MCF 10A (cell line): ENCODE data around the gene OSTM1. TPM values are rescaled to one million over a fixed set of nuclear protein-coding genes. Genes with fewer than 3 reads are reported as not detected.

Source experiments
- BruUV-seq: library from RNA; stranded (reverse); fragments of 400-500 nt; replicated peaks from 2 replicates; lab custom pipeline; 2021; lab: Mats Ljungman, UMichigan
- CTCF ChIA-PET: fragments of 300-600 bp; sonication (Branson Sonifier 250); formaldehyde crosslinking; extraction: SDS; loops from one replicate; lab custom pipeline; 2021; ENCODE audit warnings: antibody characterized with exemption, inconsistent platforms; lab: Yijun Ruan, JAX
- POLR2A ChIA-PET: fragments of 300-600, 350-650 bp; sonication (Branson Sonifier 250); formaldehyde crosslinking; extraction: SDS; loops from one replicate; lab custom pipeline; 2020; ENCODE audit warnings: antibody characterized with exemption, inconsistent platforms; lab: Yijun Ruan, JAX
- DNase-seq: peaks from one replicate; pipeline ENCODE4 v3.0.0-alpha.2; 2018; ENCODE audit not compliant: unreplicated experiment
- H3K27ac Mint-ChIP-seq: one replicate; pipeline ENCODE4 v1.8.0; 2022; ENCODE audit warnings: mild to moderate bottlenecking, low read depth, mixed read lengths; ENCODE audit not compliant: unreplicated experiment
- H3K27me3 Mint-ChIP-seq: one replicate; pipeline ENCODE4 v1.8.0; 2022; ENCODE audit warnings: mixed read lengths; ENCODE audit not compliant: insufficient read depth, unreplicated experiment
- H3K36me3 Mint-ChIP-seq: one replicate; pipeline ENCODE4 v1.8.0; 2022; ENCODE audit warnings: mild to moderate bottlenecking, moderate library complexity, mixed read lengths; ENCODE audit not compliant: insufficient read depth, unreplicated experiment
- H3K4me1 Mint-ChIP-seq: one replicate; pipeline ENCODE4 v1.8.0; 2022; ENCODE audit warnings: mixed read lengths; ENCODE audit not compliant: insufficient read depth, unreplicated experiment
- H3K4me3 Mint-ChIP-seq: one replicate; pipeline ENCODE4 v1.8.0; 2022; ENCODE audit warnings: mild to moderate bottlenecking, moderate library complexity, mixed read lengths; ENCODE audit not compliant: unreplicated experiment
- H3K9me3 Mint-ChIP-seq: one replicate; pipeline ENCODE4 v1.8.0; 2022; ENCODE audit warnings: mixed read lengths; ENCODE audit not compliant: unreplicated experiment
- CTCF ChIP-seq: fragments of 200-600 bp; IDR thresholded peaks from one replicate; pipeline ENCODE4 v1.8.0; 2022; ENCODE audit warnings: antibody characterized with exemption, mild to moderate bottlenecking; ENCODE audit not compliant: unreplicated experiment
- intact Hi-C: fragments of 100-400 bp; cut with micrococcal nuclease; formaldehyde crosslinking; loops from 2 replicates; pipeline ENCODE4 v1.14.1; 2022
- total RNA-seq: library from RNA; stranded (reverse); gene quantifications from 2 replicates; pipeline ENCODE4 v1.2.3, GENCODE V29; 2022

The OSTM1 gene
- total RNA-seq, 1 experiment from 2014 or later: 35.5 TPM

DNA sequence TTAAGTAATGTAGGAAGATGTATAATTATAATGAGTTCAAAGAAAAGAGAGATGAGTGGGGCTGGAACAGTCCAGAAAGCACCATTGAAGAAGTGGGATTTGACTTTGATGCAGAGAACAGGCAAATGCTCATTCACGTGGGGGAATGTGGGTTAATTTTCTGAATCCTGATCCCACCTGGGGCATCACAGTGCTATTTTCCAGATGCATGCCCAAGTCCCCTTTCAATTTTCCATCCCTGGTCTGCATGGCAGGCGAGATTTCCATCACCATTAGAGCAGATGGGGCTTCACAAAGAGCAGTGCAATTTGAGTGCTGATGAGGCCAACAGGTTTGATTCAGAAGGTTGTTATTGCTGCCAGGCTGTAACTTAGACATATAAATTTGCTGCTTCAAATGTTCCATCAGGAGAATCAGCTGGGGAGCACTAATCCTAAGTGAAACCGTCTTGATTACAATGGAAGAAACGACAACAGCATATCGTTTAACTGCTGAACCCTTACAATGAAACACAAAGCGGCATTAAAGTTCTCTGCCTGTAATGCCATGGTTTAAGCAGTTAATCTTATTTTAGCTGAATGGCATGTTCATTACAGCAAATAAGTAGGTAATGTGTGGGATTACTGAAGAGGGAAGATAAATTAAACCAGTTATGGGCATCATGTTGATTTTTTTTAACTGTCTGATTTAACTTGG is 45.2 kb downstream of the OSTM1 start:
- no peak for TF ChIP-seq CTCF
- POLR2A ChIA-PET: no interaction called here
- Mint-ChIP-seq H3K4me1 (no peaks in the 10 kb centered on the region), H3K27ac (no peak overlapping the region), H3K36me3 (no peaks in the 10 kb centered on the region), H3K4me3 (no peak overlapping the region), H3K27me3 (no peaks in the 10 kb centered on the region), H3K9me3 (no peaks in the 10 kb centered on the region)
- no peak for DNase-seq
- no TSS peak for BruUV-seq
- CTCF ChIA-PET: interaction anchor here (0.5 to 1.3 kb wide), 3 partner anchors 12 to 49 kb away, joined by 3 to 5 read pairs (median 4); no protein-coding TSS in a partner anchor
- intact Hi-C loops: no loop called here

DNA sequence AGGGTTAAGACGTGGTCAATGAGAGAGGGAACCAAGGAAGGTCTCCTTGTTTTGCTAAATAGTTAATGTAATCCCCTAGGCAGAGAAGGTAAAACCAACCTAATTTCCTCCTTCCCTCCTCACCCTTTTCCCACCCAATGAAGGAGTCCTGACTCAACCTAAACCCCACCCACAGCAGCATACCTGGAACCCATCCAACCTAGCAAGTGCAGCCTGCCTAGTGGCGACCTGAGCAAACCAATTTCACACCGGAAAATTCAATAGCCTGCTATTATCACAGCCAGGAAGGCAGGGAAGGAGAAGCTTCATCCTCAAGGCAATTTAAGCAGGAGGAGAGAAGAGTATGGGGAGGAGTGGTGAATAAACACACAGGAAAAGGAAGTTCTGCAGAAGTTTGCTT is 46.9 kb downstream of the OSTM1 start:
- Mint-ChIP-seq H3K27me3 (no peaks in the 10 kb centered on the region), H3K4me3 (no peak overlapping the region), H3K27ac (no peak overlapping the region), H3K4me1 (no peaks in the 10 kb centered on the region), H3K36me3 (no peaks in the 10 kb centered on the region), H3K9me3 (no peaks in the 10 kb centered on the region)
- POLR2A ChIA-PET: interaction anchor here (0.9 kb wide), 1 partner anchor 70 kb away, joined by 3 read pairs; the partner anchor contains the start of gene SEC63
- intact Hi-C loops: no loop called here
- CTCF ChIA-PET: interaction anchor here (0.6 to 1.4 kb wide), 7 partner anchors 9 to 499 kb away, joined by 3 to 6 read pairs (median 3); no protein-coding TSS in a partner anchor
- no peak for TF ChIP-seq CTCF
- DNase-seq: peak; percentile 52
- no TSS peak for BruUV-seq

- H3K4me1 Mint-ChIP-seq: no peaks in the 10 kb centered on the region
- no peaks in the 10 kb centered on the region for H3K9me3 Mint-ChIP-seq
- DNase-seq: peak; percentile 2
- H3K4me3 Mint-ChIP-seq: no peak overlapping the region
- H3K27me3 Mint-ChIP-seq: no peaks in the 10 kb centered on the region
- intact Hi-C loops: no loop called here
- CTCF ChIA-PET: interaction anchor here (0.6 to 1.4 kb wide), 7 partner anchors 8 to 500 kb away, joined by 3 to 6 read pairs (median 3); no protein-coding TSS in a partner anchor
- TF ChIP-seq CTCF: no peak
- no TSS peak for BruUV-seq
- POLR2A ChIA-PET: interaction anchor here (1.0 kb wide), 1 partner anchor 15 kb away, joined by 3 read pairs; no protein-coding TSS in a partner anchor
- no peaks in the 10 kb centered on the region for H3K36me3 Mint-ChIP-seq
- H3K27ac Mint-ChIP-seq: no peak overlapping the region
These were observed 47.5 kb downstream of the OSTM1 start for GRCh38 chr6:108027056-108027455.

DNA sequence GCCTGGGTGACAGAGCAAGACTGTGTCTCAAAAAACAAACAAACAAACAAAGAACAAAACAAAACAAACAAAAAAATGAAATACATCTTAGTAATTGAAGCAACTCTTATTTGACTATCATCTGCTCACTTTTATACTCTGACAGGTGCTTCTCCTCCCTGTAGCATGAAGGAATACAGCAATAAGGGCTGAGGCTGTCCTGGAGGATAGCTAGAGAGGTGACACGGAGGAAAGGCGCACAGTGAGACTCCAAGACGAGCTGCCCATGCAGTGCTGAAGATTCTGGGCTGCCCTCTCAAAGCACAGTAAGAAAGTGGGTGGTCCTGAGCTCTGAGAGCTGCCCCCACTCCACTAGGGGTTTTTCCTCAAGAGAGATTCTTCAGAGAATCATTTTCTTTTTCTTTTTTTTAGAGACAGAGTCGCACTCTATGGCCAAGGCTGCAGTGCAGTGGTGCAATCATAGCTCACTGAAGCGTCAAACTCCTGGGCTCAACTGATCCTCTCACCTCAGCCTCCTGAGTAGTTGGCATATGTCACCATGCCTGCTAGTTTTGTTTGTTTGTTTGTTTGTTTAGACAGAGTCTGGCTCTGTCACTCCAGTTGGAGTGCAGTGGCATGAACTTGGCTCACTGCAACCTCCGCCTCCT is 50.0 kb downstream of the OSTM1 start:
- Mint-ChIP-seq H3K4me3 (no peak overlapping the region), H3K27me3 (no peaks in the 10 kb centered on the region), H3K27ac (no peak overlapping the region), H3K9me3 (no peaks in the 10 kb centered on the region), H3K4me1 (no peaks in the 10 kb centered on the region), H3K36me3 (no peaks in the 10 kb centered on the region)
- BruUV-seq: no TSS peak
- intact Hi-C loops: no loop called here
- DNase-seq: no peak
- CTCF ChIA-PET: interaction anchor here (0.6 kb wide), 1 partner anchor 320 kb away, joined by 3 read pairs; no protein-coding TSS in a partner anchor
- POLR2A ChIA-PET: interaction anchor here (0.5 to 1.0 kb wide), 5 partner anchors 18 to 561 kb away, joined by 3 to 4 read pairs (median 3); no protein-coding TSS in a partner anchor
- no peak for TF ChIP-seq CTCF
